ENCODE measurements around the gene GNG11.
A peak's percentile ranks its signal among the peaks of the same experiment; 100 is the strongest.
"Not testable (repeated sequence)": the region's sequence is repeated elsewhere in the genome, so short reads cannot be mapped to it uniquely, and the experiment has no call there.

The GNG11 gene

DNA sequence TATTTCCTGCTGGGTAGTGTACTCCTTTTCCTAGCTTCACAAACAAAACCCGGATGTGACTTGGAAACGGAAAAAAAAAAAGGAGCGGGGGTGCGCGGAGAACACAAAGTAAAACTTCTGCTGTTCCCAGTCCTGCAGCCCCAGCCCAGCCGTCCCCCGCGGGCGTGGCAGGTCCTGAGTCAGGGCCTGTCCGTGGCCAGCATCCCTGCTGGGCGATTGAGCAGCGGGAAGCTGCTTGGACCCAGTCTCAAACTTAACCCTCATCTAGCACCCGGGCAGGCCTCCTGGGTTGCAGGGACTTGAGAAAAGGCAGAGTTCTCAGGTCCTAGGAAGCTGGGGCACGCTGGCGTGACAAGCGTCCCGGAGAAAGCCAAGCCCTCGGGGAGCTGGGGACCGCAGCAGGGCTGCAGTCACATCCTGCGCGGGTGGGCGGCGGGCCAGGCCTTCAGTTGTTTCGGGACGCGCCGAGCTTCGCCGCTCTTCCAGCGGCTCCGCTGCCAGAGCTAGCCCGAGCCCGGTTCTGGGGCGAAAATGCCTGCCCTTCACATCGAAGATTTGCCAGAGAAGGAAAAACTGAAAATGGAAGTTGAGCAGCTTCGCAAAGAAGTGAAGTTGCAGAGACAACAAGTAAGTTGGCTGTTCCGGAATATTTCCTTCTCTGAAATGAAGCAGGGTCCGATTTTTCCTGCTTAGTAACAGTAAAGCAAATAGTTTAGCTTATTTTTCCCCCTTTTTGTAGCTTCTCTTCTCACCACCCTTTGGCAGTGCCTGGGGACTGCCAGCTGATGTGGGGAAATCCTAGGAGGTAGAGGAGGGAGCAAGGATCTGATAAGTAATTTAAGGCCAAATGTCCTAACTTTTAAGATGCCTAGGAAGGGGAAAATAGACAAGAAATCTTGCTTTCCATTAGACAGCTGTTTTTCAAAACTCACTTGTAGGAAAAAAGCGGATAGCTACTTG is at the start of gene GNG11:
Gene GNG11 (plus strand): TSS at position 129 of the 960 bp plus-strand sequence. CDS start 403 bp downstream, at position 532.
- DNase-seq = peak; percentile 9

- DNase-seq = no peak
These were observed 47.4 kb upstream of the GNG11 start for GRCh38 chr7:93873998-93874574.

GRCh38 chr7:93877742-93878141 is 43.8 kb upstream of the GNG11 start:
- DNase-seq = no peak

DNA sequence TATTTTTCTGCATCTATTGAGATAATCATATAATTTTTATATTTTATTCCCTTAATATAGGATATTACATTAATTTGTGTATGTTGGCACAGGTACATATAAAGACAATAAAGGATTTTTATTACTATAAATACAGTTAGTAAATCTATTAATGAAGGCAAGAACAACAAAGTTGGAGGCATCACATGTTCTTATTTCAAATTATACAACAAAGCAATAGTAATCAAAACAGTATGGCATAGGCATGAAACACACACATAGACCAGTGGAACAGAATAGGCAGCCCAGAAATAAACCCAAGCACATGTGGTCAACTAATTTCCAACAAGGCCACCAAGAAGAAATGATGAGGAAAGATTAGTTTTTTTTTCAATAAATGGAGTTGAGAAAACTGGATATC is 42.2 kb upstream of the GNG11 start:
- DNase-seq = no peak

- DNase-seq = no peak
These were observed 39.1 kb upstream of the GNG11 start for GRCh38 chr7:93882468-93882867.

DNA sequence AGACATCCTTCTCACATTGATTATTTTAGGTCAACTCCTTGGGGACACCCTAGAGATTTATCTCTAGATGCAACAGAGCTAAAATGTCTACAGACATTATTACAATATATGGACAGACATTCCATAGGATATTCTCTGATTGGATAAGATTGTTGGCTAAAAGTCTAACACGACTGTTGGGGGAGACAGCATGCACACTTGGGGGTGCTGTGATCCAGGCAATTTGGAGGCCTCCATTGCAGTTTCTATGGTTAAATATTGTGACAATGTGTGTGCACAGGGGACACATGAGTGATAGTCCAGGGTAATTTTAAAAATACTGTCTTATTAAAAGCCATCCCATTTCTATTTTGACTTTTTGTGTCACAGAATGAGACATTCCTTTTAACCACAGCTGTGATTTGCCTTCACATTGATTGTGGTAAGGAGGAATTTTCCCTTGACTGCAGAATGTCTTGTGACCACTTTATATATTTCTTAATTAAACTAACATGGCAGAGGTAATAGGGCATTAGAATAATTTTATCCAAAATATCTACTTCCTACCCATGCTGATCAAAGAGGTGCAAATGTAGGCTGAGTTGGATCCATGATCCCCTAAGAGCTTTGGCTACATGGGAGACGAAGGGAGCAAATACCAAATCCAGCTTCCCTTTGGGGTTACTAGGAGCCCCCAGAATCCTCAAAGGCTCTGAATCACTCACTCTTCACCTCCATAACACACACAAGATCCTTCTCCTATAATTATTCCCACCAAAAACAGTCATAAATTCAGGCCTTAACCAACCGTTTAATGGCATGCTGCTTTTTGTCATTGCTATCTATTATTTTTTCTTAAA is 38.2 kb upstream of the GNG11 start:
- no peak for DNase-seq

- DNase-seq = no peak
These were observed 37.6 kb upstream of the GNG11 start for GRCh38 chr7:93883917-93884345.

DNA sequence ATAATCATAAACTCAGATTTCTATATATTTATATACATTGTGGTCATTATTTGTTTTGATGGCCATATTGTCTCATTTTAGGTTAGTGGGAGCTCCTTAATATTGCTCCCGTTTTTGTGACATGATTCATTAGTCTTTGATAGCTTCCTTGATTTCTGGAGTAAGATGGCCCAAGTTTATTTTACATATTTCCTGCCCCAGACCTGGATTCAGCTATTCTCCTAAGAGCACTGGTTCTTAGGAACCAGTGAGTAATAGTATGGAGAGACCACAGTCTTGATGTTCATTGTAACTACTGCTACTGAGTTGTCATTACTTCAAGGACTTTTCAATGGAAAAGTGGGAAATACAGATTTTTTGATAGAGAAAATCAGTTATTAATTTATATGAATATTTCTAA is 37.0 kb upstream of the GNG11 start:
- DNase-seq = no peak

DNA sequence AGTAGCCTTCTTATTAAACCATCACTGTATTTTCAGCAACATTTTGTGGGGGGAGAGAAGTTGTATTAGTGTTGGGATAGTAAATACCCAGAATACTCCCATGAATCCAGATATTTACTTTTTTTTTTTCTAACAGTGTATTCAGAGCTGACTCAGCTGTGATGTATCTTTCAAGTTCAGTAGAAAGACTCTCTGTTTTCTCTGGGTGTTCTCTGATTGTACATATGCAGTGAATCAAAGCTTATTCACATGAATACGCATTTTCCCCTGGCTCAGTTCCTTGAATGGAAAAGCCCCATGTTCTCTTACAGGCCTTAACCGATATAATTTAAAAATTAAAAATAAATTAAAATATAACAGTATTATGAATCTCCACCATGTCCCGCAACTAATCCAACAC is 32.3 kb upstream of the GNG11 start:
- no peak for DNase-seq

GRCh38 chr7:93890041-93890463 is 31.5 kb upstream of the GNG11 start:
- no peak for DNase-seq

GRCh38 chr7:93890464-93891068 is 31.0 kb upstream of the GNG11 start, which contains the start of gene TFPI2:
TFPI2 (minus strand) TSS chr7:93890753; CDS start chr7:93890678, 75 bp downstream.
- DNase-seq = peak; percentile 5

- no peak for DNase-seq
These were observed 27.1 kb upstream of the GNG11 start for GRCh38 chr7:93894426-93894825.

- DNase-seq = no peak
These were observed 26.4 kb upstream of the GNG11 start for GRCh38 chr7:93894966-93895640.

DNA sequence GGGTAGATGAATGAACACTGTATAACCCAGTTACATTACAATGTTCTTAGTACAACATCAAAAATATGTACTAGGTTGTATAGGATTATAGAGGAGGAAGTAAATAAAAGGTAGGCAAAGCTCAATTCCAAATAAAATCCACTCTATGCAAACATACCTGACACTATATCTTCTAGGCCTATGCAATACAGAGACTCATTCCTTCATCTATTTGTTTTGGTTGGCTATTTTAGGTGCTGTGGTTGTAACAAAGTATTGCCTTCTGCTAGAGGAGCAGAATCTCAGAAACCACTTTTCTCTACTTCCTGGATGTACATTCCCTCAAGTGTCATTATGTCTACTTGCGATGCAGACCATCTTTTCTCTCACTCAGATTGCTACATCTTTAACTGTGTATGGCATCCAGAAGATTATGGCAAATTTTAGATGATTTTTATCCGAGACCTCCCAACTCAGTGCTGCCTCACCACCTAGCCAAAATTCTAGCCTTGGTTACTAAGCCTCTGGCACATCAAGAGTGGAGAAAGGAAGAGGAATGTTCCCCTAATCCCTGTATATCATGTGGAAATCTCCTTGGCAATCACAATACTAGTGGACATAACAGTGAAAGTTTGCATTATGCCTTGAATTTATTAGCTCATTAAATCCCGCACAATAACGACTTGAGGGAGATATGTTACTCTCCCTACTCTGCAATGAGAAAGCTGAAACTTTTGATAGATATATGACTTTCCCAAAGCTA is 25.5 kb upstream of the GNG11 start:
- DNase-seq = no peak

DNA sequence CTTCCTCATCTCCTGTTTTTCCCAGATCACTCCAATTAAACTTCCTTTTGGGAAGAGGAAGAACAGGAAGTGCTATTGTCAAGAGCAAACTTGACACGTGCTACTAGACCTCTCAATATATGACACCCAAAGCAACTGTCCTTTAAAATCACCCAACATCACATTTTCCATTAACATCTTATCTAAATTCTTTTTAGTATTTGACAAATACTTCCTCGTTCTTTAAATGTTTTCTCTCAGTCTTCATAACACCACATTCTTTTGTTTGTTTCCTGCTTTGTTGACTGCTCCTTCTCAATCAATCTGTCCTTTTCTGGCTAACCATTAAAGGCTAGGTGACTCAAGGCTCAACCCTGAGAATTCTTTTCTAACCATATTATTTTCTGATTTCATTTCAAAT is 23.9 kb upstream of the GNG11 start:
- no peak for DNase-seq

GRCh38 chr7:93902777-93903423 is 18.6 kb upstream of the GNG11 start:
- DNase-seq = no peak

DNA sequence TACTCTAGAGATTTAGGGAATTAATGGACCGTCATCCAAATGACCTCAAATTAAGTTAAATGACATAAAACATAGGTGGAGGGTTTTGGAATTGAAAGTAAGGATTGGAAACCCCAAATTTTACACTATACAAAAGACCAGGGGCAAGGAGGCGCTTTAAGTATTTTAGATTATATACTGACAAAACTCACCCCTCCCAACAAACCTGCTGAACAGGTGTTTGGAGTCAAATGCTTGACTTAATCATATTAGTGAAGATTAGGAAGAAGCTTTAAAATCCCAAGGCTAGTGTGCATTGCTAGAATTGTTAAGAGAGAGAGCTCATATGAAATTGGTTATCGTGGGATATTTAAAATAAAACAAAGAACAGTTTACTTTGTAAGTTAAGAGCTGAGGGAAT is 15.3 kb upstream of the GNG11 start, which contains the start of gene GNGT1:
Gene GNGT1 (plus strand): TSS at position 301 of the 400 bp plus-strand sequence. CDS start 180 bp downstream, outside the sequence.
- DNase-seq = no peak

GRCh38 chr7:93910076-93910994 is 11.2 kb upstream of the GNG11 start:
- DNase-seq = no peak

DNA sequence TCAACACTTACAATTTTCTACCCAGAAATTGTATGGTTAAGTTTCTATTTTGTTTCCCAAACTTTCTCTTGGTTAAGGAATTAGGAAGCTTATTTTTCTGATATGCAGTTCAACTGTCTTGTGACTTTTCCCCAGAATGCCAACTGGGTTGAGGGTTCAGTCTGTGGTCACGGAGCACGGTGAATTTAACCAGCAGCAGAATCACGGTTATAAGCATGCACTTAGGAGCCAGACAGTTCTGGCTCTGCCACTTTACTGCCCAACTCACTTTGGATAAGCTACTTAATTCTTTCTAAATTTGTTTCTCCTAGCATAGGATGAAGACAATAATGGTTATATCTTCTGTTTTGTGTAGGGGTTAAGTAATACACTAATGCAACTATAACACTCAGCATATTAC is 10.3 kb upstream of the GNG11 start:
- not testable (repeated sequence) for DNase-seq
